Transverse colon (tissue), 4 donors: ENCODE data around the gene PAGE1. TPM values are rescaled to one million over a fixed set of nuclear protein-coding genes. Genes with fewer than 3 reads are reported as not detected.

Experiments used
- DNase-seq: peaks from one replicate; pipeline ENCODE4 v3.0.0-alpha.2; 2019
- H3K27ac ChIP-seq, 4 donors: fragments of 200-600 bp; sonication (generic); 2 replicates each; pipeline ENCODE4 v1.5.1; 2016 to 2018; ENCODE audit warnings: inconsistent platforms in 4 of 4
- H3K27me3 ChIP-seq: fragments of 200-600 bp; sonication (generic); 2 replicates; pipeline ENCODE4 v1.5.1; 2017; ENCODE audit warnings: inconsistent platforms
- H3K36me3 ChIP-seq, 4 donors: fragments of 200-600 bp; sonication (generic); 2 replicates each; pipeline ENCODE4 v1.5.1; 2017 to 2019; ENCODE audit warnings: inconsistent platforms in 4 of 4
- H3K4me1 ChIP-seq, 4 donors: fragments of 200-600 bp; sonication (generic); 2 replicates each; pipeline ENCODE4 v1.5.1; 2017 to 2020; ENCODE audit warnings: inconsistent platforms in 4 of 4
- H3K4me3 ChIP-seq, 4 donors: fragments of 200-600 bp; sonication (generic); 1 replicate in 1 of 4; 2 replicates in 3 of 4; pipeline versions ENCODE4 v1.5.1 to v1.6.1; 2017 to 2019; ENCODE audit warnings: inconsistent platforms in 4 of 4
- H3K9me3 ChIP-seq, 2 donors: fragments of 200-600 bp; sonication (generic); 2 replicates each; pipeline ENCODE4 v1.5.1; 2017 to 2019; ENCODE audit warnings: inconsistent platforms in 2 of 2
- EP300 ChIP-seq: sonication (generic); formaldehyde crosslinking; IDR thresholded peaks from one replicate; pipeline ENCODE4 v1.6.1; 2017; ENCODE audit warnings: antibody characterized with exemption, low read depth
- POLR2A ChIP-seq: fragments of 450-650 bp; IDR thresholded peaks from one replicate; pipeline ENCODE4 v1.6.1; 2016; ENCODE audit warnings: antibody characterized with exemption, mild to moderate bottlenecking, moderate library complexity
- POLR2AphosphoS5 ChIP-seq, 3 donors: sonication (generic); formaldehyde crosslinking; IDR thresholded peaks; one replicate each; pipeline ENCODE4 v1.6.1; 2016; ENCODE audit warnings: antibody characterized with exemption in 3 of 3
- WGBS, 2 donors: methylation state at CpG; one replicate each; pipeline ENCODE4 v1.1.5; 2018; ENCODE audit warnings: low coverage in 1 of 2; 5-methylcytosine and 5-hydroxymethylcytosine counted together
- in situ Hi-C, 4 donors: fragments of 200-750 bp; cut with MboI; loops; one replicate each; pipeline versions ENCODE4 v1.15.0 to v1.15.1; 2017; ENCODE audit warnings: low sequenced_read_pairs in 3 of 4, low pct_ligation_motif_present in 1 of 4, low pct_unique_long_range_greater_than_20kb in 1 of 4
- intact Hi-C: fragments of 100-400 bp; cut with DNase I; formaldehyde crosslinking; loops from one replicate; pipeline ENCODE4 v1.15.1; 2023; ENCODE audit warnings: low total_unique reads
- total RNA-seq, 4 donors: library from RNA; depleted of rRNA; stranded (reverse); fragments of >200 nt; gene quantifications; one replicate each; pipeline ENCODE4 v1.1.0, GENCODE V29; 2016
- TF ChIP-seq, protein P1 (sequence below), 5 experiments: fragments of 200-600 bp in 3 of 5; fragments of 450-650 bp in 2 of 5; sonication (generic) in 3 of 5; IDR thresholded peaks; 1 replicate in 2 of 5; 2 replicates in 3 of 5; pipeline ENCODE4 v1.5.1; 2016 to 2017; ENCODE audit warnings: antibody characterized with exemption in 5 of 5, inconsistent platforms in 3 of 5, mild to moderate bottlenecking in 2 of 5, moderate library complexity in 1 of 5

Gene PAGE1
- total RNA-seq, 4 donors from 2014 or later = not detected

DNA sequence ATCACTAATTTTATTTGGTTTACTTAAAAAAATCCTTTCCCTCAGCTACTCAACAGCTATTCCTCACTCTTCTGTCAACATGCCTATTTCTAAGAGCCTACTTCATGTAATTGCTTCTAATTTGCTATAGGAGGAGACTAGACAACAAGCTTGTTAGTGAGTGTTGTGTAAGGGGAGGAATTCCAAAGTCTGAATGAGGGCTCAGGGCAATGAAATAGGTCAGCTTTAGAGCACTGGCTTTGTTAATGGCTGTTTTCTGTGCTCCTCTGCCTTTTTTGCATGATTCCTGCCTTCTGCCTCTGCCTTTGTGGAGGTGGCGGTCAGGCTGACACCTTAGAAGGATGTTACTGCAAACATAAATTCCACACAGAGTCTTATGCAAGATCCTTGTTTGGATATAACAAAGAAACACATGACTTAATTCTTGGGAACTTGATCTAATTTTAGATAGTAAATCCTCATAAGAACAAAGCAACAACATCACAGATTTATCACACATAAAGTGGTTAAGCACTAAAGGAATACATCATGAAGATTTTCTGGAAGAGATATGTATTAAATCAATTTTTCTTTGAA, 15.0 kb upstream of the PAGE1 start:
- no peaks in the 10 kb centered on the region for H3K9me3 ChIP-seq
- no peak for DNase-seq
- whole genome bisulfite sequencing, 2 donors = 60 to 81% methylated on average over 1 of the region's 1 CpG
- no peak overlapping the region for H3K4me3 ChIP-seq
- no peak overlapping the region for H3K27ac ChIP-seq
- no peaks in the 10 kb centered on the region for H3K4me1 ChIP-seq
- TF ChIP-seq, protein P1, sequence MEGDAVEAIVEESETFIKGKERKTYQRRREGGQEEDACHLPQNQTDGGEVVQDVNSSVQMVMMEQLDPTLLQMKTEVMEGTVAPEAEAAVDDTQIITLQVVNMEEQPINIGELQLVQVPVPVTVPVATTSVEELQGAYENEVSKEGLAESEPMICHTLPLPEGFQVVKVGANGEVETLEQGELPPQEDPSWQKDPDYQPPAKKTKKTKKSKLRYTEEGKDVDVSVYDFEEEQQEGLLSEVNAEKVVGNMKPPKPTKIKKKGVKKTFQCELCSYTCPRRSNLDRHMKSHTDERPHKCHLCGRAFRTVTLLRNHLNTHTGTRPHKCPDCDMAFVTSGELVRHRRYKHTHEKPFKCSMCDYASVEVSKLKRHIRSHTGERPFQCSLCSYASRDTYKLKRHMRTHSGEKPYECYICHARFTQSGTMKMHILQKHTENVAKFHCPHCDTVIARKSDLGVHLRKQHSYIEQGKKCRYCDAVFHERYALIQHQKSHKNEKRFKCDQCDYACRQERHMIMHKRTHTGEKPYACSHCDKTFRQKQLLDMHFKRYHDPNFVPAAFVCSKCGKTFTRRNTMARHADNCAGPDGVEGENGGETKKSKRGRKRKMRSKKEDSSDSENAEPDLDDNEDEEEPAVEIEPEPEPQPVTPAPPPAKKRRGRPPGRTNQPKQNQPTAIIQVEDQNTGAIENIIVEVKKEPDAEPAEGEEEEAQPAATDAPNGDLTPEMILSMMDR (IDR thresholded peaks at IDR 0.05) = no peak
- no peak for TF ChIP-seq POLR2AphosphoS5 (IDR thresholded peaks at IDR 0.05)
- TF ChIP-seq EP300 = no peak
- TF ChIP-seq POLR2A = no peak
- no peaks in the 10 kb centered on the region for H3K36me3 ChIP-seq
- in situ Hi-C loops (no loop called here), intact Hi-C loops (no loop called here)
- H3K27me3 ChIP-seq = no peaks in the 10 kb centered on the region

DNA sequence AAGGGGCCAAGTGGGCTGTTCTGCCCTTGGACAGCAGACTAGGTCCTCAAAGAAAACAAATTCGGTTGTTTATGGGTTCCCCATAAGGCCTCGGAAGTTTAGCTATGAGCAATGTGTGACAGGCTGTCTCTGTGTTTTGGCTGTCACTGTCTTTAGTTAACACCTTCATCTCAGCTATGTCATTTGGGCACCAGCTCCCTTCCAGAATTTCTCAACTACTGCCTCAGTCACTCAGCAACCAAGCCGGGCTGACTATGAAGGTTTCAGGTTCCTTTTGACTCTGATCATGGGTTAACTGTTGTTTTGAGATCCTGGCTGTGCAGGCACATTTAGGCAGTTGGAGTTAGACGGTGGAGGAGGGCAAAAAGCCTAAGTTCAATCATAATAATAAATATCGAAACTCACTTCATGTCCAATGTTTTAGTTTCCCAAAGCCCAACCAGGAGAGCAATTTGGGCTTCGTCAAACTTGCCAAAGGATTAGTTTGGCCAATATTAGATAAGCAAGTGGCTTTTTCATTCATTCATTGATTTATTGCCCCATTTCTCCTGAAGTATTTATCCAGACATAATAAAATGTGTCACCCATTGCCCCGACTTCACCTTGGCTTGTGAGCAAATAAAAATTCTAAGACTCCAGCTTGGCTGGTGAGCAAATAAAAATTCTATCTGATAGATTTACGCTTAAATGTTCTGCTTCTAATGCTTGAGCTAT, 9.1 kb upstream of the PAGE1 start:
- H3K4me3 ChIP-seq = no peak overlapping the region
- H3K27ac ChIP-seq = no peak overlapping the region
- H3K36me3 ChIP-seq = no peaks in the 10 kb centered on the region
- TF ChIP-seq POLR2A = no peak
- no peak for DNase-seq
- H3K9me3 ChIP-seq = no peaks in the 10 kb centered on the region
- WGBS, 2 donors = 30 to 40% methylated on average over 5 to 8 of the region's 8 CpGs
- in situ Hi-C loops (no loop called here), intact Hi-C loops (no loop called here)
- no peaks in the 10 kb centered on the region for H3K4me1 ChIP-seq
- no peaks in the 10 kb centered on the region for H3K27me3 ChIP-seq

DNA sequence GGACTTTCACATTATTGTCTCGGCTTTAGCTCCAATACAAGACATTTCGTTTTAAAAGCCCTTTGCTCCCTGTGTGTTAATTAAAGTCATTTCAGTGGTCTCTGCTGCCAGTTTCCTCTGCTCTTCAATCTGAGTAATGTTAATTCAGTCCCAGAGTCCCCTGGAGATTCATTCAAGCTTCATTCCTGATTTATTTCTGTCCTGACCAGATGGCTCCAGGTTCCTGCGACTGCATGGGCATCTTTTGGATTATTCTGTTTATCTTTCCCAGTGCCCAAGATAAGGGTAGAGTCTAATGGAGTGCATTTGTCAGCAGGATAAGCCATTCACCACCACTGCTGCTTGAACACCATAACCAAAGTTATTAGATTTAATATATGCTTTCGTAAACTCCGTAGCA, 6.1 kb upstream of the PAGE1 start:
- H3K27me3 ChIP-seq = no peaks in the 10 kb centered on the region
- H3K4me1 ChIP-seq = no peaks in the 10 kb centered on the region
- DNase-seq = no peak
- TF ChIP-seq, protein P1 (IDR thresholded peaks at IDR 0.05) = no peak
- TF ChIP-seq POLR2A (no peak), POLR2AphosphoS5 (IDR thresholded peaks at IDR 0.05) (no peak), EP300 (no peak)
- no peak overlapping the region for H3K4me3 ChIP-seq
- WGBS, 2 donors = 51% methylated on average over 5 of the region's 5 CpGs; no CpG with 5 or more reads in 1 of the 2 donors
- H3K36me3 ChIP-seq = no peaks in the 10 kb centered on the region
- H3K9me3 ChIP-seq = no peaks in the 10 kb centered on the region
- intact Hi-C loops = no loop called here
- H3K27ac ChIP-seq = no peak overlapping the region
- in situ Hi-C loops = no loop called here

DNA sequence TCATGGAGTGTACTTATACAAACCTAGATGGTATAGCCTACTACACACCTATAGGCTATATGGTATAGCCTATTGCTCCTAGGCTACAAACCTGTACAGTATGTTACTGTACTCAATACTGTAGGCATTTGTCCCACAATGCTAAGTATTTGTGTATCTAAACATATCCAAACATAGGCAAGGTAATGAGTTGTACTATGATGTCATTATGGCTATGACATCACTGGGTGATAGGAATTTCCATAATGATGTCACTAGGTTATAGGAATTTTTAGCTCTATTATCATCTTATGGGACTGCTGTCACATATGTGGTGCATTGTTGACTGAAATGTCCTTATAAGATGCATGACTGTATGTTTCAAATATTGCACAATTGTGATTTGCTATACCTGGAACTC, 5.5 kb upstream of the PAGE1 start:
- Histone ChIP-seq H3K4me3 (no peak overlapping the region), H3K36me3 (no peaks in the 10 kb centered on the region), H3K27me3 (no peaks in the 10 kb centered on the region), H3K9me3 (no peaks in the 10 kb centered on the region), H3K27ac (no peak overlapping the region), H3K4me1 (no peaks in the 10 kb centered on the region)
- in situ Hi-C loops = no loop called here
- TF ChIP-seq POLR2A (no peak), POLR2AphosphoS5 (IDR thresholded peaks at IDR 0.05) (no peak), EP300 (no peak)
- TF ChIP-seq, protein P1 (IDR thresholded peaks at IDR 0.05) = no peak
- intact Hi-C loops = no loop called here
- no peak for DNase-seq
